Adrenal gland (tissue), 5 donors: ENCODE data around the gene TAGLN2.

ENCODE experiments used
- CTCF ChIP-seq, 6 experiments: fragments of 450-650 bp in 4 of 6; fragments of 200-600 bp in 2 of 6; sonication (generic) in 1 of 6; IDR thresholded peaks; 1 replicate in 5 of 6; 2 replicates in 1 of 6; pipeline versions ENCODE4 v1.5.1 to v1.8.0; 2016 to 2021; ENCODE audit warnings: antibody characterized with exemption in 6 of 6, mild to moderate bottlenecking in 2 of 6, moderate library complexity in 1 of 6
- POLR2A ChIP-seq, 2 donors: fragments of 450-650 bp; IDR thresholded peaks; one replicate each; pipeline ENCODE4 v1.6.1; 2017; ENCODE audit warnings: antibody characterized with exemption in 2 of 2, mild to moderate bottlenecking in 2 of 2, moderate library complexity in 1 of 2
- donor health status: DM: no; HTN: no; CAD: no.

- TF ChIP-seq CTCF (IDR thresholded peaks at IDR 0.05), result no peak
- TF ChIP-seq POLR2A (IDR thresholded peaks at IDR 0.05), result no peak
These were observed 38.8 kb upstream of the TAGLN2 start for GRCh38 chr1:159964144-159964543.
